A549 (cell line): ENCODE data around the gene RABAC1. TPM values are rescaled to one million over a fixed set of nuclear protein-coding genes. Genes with fewer than 3 reads are reported as not detected.

Source experiments
- ATAC-seq, 2 experiments: fragments of 200-7000 bp in 1 of 2; fragments of >200 bp in 1 of 2; cut with Nextera tagmentation in 1 of 2; cut with Tn5 transposase in 1 of 2; 3 replicates each; pipeline versions ENCODE4 v1.8.0 to v1.9.1; 2018 to 2020; ENCODE audit warnings: mild to moderate bottlenecking in 1 of 2, moderate library complexity in 1 of 2
- CTCF ChIA-PET: fragments of 300-600 bp; sonication (Branson Sonifier 250); formaldehyde crosslinking; extraction: SDS; loops from one replicate; lab custom pipeline; 2021; ENCODE audit warnings: antibody characterized with exemption, inconsistent platforms; lab: Yijun Ruan, JAX
- POLR2A ChIA-PET: fragments of 350-600 bp; formaldehyde crosslinking; extraction: SDS; loops from one replicate; lab custom pipeline; 2021; ENCODE audit warnings: antibody characterized with exemption, inconsistent platforms; lab: Yijun Ruan, JAX
- DNase-seq, 2 experiments: peaks; one replicate each; pipeline versions ENCODE4 v3.0.0 to v3.0.0-alpha.2; 2011 to 2016; ENCODE audit warnings: low read depth in 1 of 2, low spot score in 1 of 2
- FAIRE-seq: peaks from 2 replicates; lab custom pipeline; 2011; peaks lifted over from hg19 to GRCh38; lab: Jason Lieb, UNC
- H3K27ac ChIP-seq, 2 experiments: fragments of >200 bp; sonication (Bioruptor Twin); formaldehyde crosslinking; 3 replicates each; pipeline ENCODE4 v1.5.1; 2016 to 2017
- H3K4me1 ChIP-seq: fragments of >200 bp; sonication (Bioruptor Twin); formaldehyde crosslinking; 3 replicates; pipeline ENCODE4 v1.6.1; 2016
- H3K4me2 ChIP-seq: fragments of >200 bp; sonication (Bioruptor Twin); formaldehyde crosslinking; 3 replicates; pipeline ENCODE4 v1.6.1; 2016
- H3K4me3 ChIP-seq: fragments of >200 bp; sonication (Bioruptor Twin); formaldehyde crosslinking; 3 replicates; pipeline ENCODE4 v1.5.1; 2016
- H3K9me3 ChIP-seq: fragments of >200 bp; sonication (Bioruptor Twin); formaldehyde crosslinking; 3 replicates; pipeline ENCODE4 v1.6.1; 2016
- CBX8 ChIP-seq: fragments of 200-600 bp; sonication (generic); IDR thresholded peaks from 2 replicates; pipeline ENCODE4 v1.6.1; 2016
- EHMT2 ChIP-seq: fragments of 200-600 bp; sonication (generic); IDR thresholded peaks from 2 replicates; pipeline ENCODE4 v1.6.1; 2016; ENCODE audit warnings: antibody characterized with exemption, low read depth, mild to moderate bottlenecking, moderate library complexity
- FOXS1 ChIP-seq: fragments of 250-450 bp; sonication (Bioruptor Pico); IDR thresholded peaks from 2 replicates; pipeline ENCODE4 v1.5.0; 2020; ENCODE audit warnings: mild to moderate bottlenecking, moderate library complexity
- GATA3 ChIP-seq: IDR thresholded peaks from 2 replicates; pipeline ENCODE4 v1.6.1; 2012; ENCODE audit warnings: borderline replicate concordance
- HEYL ChIP-seq: fragments of 250-450 bp; sonication (Bioruptor Pico); IDR thresholded peaks from 2 replicates; pipeline ENCODE4 v1.8.0; 2021; ENCODE audit warnings: mild to moderate bottlenecking, moderate library complexity
- HOXA7 ChIP-seq: fragments of 250-450 bp; sonication (Bioruptor Pico); IDR thresholded peaks from 2 replicates; pipeline ENCODE4 v1.5.0; 2020; ENCODE audit warnings: mild to moderate bottlenecking, moderate library complexity
- HOXB5 ChIP-seq: fragments of 250-450 bp; sonication (Bioruptor Pico); IDR thresholded peaks from 2 replicates; pipeline ENCODE4 v1.5.0; 2020; ENCODE audit warnings: mild to moderate bottlenecking, moderate library complexity
- JUN ChIP-seq, 2 experiments: fragments of >200 bp; sonication (Bioruptor Twin); formaldehyde crosslinking; IDR thresholded peaks; 2 replicates in 1 of 2; 3 replicates in 1 of 2; pipeline ENCODE4 v1.6.1; 2016 to 2017
- MYC ChIP-seq: IDR thresholded peaks from 2 replicates; pipeline ENCODE4 v1.6.1; 2012; ENCODE audit warnings: mild to moderate bottlenecking, inconsistent platforms, low read length, improper control_type of control experiment, borderline replicate concordance
- RAD21 ChIP-seq, 2 experiments: fragments of >200 bp in 1 of 2; sonication (Bioruptor Twin) in 1 of 2; formaldehyde crosslinking in 1 of 2; IDR thresholded peaks in 1 of 2; conservative IDR thresholded peaks in 1 of 2; 2 replicates in 1 of 2; 3 replicates in 1 of 2; pipeline ENCODE4 v1.6.1; 2012 to 2018; ENCODE audit warnings: inconsistent platforms in 1 of 2
- RARB ChIP-seq: fragments of 250-450 bp; sonication (Bioruptor Pico); IDR thresholded peaks from 2 replicates; pipeline ENCODE4 v1.8.0; 2021; ENCODE audit warnings: mild to moderate bottlenecking, moderate library complexity
- RNF2 ChIP-seq: fragments of 200-600 bp; sonication (generic); IDR thresholded peaks from 2 replicates; pipeline ENCODE4 v1.6.1; 2016; ENCODE audit warnings: low read depth, mild to moderate bottlenecking, antibody characterized with exemption, moderate library complexity, borderline replicate concordance
- SMC3 ChIP-seq: fragments of >200 bp; sonication (Bioruptor Twin); formaldehyde crosslinking; IDR thresholded peaks from 3 replicates; pipeline ENCODE4 v1.6.1; 2018; ENCODE audit warnings: inconsistent platforms
- SREBF2 ChIP-seq: fragments of 450-650 bp; IDR thresholded peaks from 2 replicates; pipeline ENCODE4 v1.6.1; 2014; ENCODE audit warnings: mild to moderate bottlenecking, moderate library complexity
- ZC3H11A ChIP-seq: fragments of 450-650 bp; IDR thresholded peaks from 2 replicates; pipeline ENCODE4 v1.6.1; 2014; ENCODE audit warnings: antibody characterized with exemption, mild to moderate bottlenecking
- ZSCAN20 ChIP-seq: fragments of 250-450 bp; sonication (Bioruptor Pico); IDR thresholded peaks from 2 replicates; pipeline ENCODE4 v1.8.0; 2022; ENCODE audit warnings: mild to moderate bottlenecking, moderate library complexity
- WGBS: methylation state at CpG from one replicate; pipeline ENCODE4 v1.1.6; 2017; ENCODE audit errors: missing lambda C conversion rate; 5-methylcytosine and 5-hydroxymethylcytosine counted together
- polyA plus RNA-seq, 4 experiments: library from polyadenylated mRNA; depleted of rRNA in 3 of 4; stranded (reverse); fragments of >200 nt; fragmentation: RNase III in 1 of 4; extraction: RNeasy Plus Mini Kit Qiagen cat#74134 plus additional on column Dnase treatment in 1 of 4; gene quantifications; 2 replicates in 3 of 4; 3 replicates in 1 of 4; pipeline ENCODE4 v1.2.3, GENCODE V29; 2011 to 2017
- TF ChIP-seq, protein P1 (sequence below): fragments of 200-600 bp; sonication (generic); IDR thresholded peaks from 2 replicates; pipeline ENCODE4 v1.6.1; 2016; ENCODE audit warnings: antibody characterized with exemption, mild to moderate bottlenecking, moderate library complexity
- TF ChIP-seq, protein P2 (sequence below): IDR thresholded peaks from 2 replicates; pipeline ENCODE4 v1.6.1; 2012; ENCODE audit warnings: low read depth, borderline replicate concordance
- TF ChIP-seq, protein P3 (sequence below): fragments of 450-650 bp; IDR thresholded peaks from 2 replicates; pipeline ENCODE4 v1.6.1; 2014; ENCODE audit warnings: antibody characterized with exemption
- TF ChIP-seq, protein P4 (sequence below): IDR thresholded peaks from 2 replicates; pipeline ENCODE4 v1.6.1; 2012
- TF ChIP-seq, protein P5 (sequence below): fragments of 250-450 bp; sonication (Bioruptor Pico); IDR thresholded peaks from 2 replicates; pipeline ENCODE4 v1.5.0; 2020; ENCODE audit warnings: low read depth, mild to moderate bottlenecking, moderate library complexity
- TF ChIP-seq, protein P6 (sequence below): fragments of >200 bp; sonication (Bioruptor Twin); formaldehyde crosslinking; IDR thresholded peaks from 2 replicates; pipeline ENCODE4 v1.6.1; 2016

The RABAC1 gene
- polyA plus RNA-seq, 2 of the 4 experiments (the other 2 are of a cell fraction), result 117 to 247 TPM

DNA sequence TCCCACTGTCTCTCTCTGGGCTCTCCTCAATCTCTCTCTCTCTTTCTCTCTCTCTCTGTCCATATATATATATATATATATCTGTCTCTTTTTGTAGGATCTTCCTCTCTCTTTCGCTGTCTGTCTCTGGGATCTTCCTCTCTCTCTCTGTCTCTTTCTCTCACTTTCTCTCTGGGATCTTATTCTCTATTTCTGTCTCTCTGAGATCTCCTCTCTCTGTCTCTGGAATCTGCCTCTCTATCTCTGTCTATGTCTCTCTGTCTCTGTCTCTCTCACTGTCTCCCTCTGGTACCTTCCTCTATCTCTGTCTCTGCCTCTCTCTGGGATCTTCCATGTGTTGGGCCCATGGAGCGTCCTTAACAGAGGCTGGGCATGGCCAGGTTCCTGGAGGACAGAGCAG, 31.5 kb upstream of the RABAC1 start:
- DNase-seq, result no peak
- H3K4me3 ChIP-seq, result no peak overlapping the region
- peaks cover 9% of the 10 kb centered on the region; the same call in 1 of the 3 replicates for H3K4me1 ChIP-seq
- H3K9me3 ChIP-seq, result no peaks in the 10 kb centered on the region
- ChIA-PET CTCF (interaction anchor here (1.0 to 14.8 kb wide), 4 partner anchors 12 to 36 kb away, joined by 3 to 344 read pairs (median 3); partner anchors contain the start of gene RABAC1), POLR2A (no interaction called here)
- ATAC-seq, result 0 out of 6 replicates have a peak, but pooled peaks of 1 of the 2 experiments have one; percentile 12
- no peak overlapping the region for H3K27ac ChIP-seq
- WGBS, result 28% methylated on average over 2 of the region's 2 CpGs
- no peak overlapping the region for H3K4me2 ChIP-seq
- TF ChIP-seq SMC3 (no peak), HOXB5 (CRISPR knock-in tag) (no peak), JUN (IDR thresholded peaks at IDR 0.05) (no peak), ZC3H11A (no peak), RARB (CRISPR knock-in tag) (no peak), CBX8 (no peak), RAD21 (conservative IDR thresholded peaks at IDR 0.05 in 1 of 2, IDR thresholded peaks at IDR 0.05 in 1 of 2) (no peak), SREBF2 (no peak), MYC (no peak)
- TF ChIP-seq, protein P1, sequence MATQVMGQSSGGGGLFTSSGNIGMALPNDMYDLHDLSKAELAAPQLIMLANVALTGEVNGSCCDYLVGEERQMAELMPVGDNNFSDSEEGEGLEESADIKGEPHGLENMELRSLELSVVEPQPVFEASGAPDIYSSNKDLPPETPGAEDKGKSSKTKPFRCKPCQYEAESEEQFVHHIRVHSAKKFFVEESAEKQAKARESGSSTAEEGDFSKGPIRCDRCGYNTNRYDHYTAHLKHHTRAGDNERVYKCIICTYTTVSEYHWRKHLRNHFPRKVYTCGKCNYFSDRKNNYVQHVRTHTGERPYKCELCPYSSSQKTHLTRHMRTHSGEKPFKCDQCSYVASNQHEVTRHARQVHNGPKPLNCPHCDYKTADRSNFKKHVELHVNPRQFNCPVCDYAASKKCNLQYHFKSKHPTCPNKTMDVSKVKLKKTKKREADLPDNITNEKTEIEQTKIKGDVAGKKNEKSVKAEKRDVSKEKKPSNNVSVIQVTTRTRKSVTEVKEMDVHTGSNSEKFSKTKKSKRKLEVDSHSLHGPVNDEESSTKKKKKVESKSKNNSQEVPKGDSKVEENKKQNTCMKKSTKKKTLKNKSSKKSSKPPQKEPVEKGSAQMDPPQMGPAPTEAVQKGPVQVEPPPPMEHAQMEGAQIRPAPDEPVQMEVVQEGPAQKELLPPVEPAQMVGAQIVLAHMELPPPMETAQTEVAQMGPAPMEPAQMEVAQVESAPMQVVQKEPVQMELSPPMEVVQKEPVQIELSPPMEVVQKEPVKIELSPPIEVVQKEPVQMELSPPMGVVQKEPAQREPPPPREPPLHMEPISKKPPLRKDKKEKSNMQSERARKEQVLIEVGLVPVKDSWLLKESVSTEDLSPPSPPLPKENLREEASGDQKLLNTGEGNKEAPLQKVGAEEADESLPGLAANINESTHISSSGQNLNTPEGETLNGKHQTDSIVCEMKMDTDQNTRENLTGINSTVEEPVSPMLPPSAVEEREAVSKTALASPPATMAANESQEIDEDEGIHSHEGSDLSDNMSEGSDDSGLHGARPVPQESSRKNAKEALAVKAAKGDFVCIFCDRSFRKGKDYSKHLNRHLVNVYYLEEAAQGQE, result no peak
- TF ChIP-seq, protein P2, sequence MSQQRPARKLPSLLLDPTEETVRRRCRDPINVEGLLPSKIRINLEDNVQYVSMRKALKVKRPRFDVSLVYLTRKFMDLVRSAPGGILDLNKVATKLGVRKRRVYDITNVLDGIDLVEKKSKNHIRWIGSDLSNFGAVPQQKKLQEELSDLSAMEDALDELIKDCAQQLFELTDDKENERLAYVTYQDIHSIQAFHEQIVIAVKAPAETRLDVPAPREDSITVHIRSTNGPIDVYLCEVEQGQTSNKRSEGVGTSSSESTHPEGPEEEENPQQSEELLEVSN, result no peak
- TF ChIP-seq, protein P3, sequence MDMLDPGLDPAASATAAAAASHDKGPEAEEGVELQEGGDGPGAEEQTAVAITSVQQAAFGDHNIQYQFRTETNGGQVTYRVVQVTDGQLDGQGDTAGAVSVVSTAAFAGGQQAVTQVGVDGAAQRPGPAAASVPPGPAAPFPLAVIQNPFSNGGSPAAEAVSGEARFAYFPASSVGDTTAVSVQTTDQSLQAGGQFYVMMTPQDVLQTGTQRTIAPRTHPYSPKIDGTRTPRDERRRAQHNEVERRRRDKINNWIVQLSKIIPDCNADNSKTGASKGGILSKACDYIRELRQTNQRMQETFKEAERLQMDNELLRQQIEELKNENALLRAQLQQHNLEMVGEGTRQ, result no peak
- no peak for FAIRE-seq

DNA sequence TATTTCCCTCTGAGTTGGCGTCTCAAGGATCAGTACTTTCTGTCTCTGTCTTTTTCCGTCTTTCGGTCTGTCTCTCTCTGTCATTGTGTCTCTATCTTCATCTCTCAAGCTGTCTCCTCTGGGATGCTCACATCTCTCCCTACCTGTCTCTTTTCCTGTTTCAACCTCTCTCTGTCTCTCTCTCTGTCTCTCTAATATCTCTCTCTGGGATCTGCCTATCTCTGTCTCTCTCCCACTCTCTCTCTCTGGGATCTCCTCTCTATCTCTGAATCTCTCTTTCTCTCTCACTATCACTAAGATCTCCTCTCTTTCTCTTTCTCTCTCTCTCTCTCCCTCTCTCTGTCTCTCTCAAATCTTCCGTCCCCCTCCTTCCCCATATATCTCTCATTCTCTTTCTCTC, 30.9 kb upstream of the RABAC1 start:
- ChIA-PET POLR2A (no interaction called here), CTCF (interaction anchor here (2.5 kb wide), 1 partner anchor 32 kb away, joined by 7 read pairs; no protein-coding TSS in a partner anchor)
- Histone ChIP-seq H3K9me3 (no peaks in the 10 kb centered on the region), H3K4me1 (peaks cover 9% of the 10 kb centered on the region; the same call in 1 of the 3 replicates), H3K4me3 (no peak overlapping the region), H3K27ac (no peak overlapping the region), H3K4me2 (no peak overlapping the region)
- FAIRE-seq (no peak), DNase-seq (no peak), ATAC-seq (no peak)
- TF ChIP-seq GATA3, result no peak
- no peak for TF ChIP-seq ZSCAN20 (CRISPR knock-in tag)
- no peak for TF ChIP-seq EHMT2
- TF ChIP-seq FOXS1 (CRISPR knock-in tag), result no peak
- TF ChIP-seq RNF2, result no peak
- no peak for TF ChIP-seq HOXA7 (CRISPR knock-in tag)
- TF ChIP-seq, protein P4, sequence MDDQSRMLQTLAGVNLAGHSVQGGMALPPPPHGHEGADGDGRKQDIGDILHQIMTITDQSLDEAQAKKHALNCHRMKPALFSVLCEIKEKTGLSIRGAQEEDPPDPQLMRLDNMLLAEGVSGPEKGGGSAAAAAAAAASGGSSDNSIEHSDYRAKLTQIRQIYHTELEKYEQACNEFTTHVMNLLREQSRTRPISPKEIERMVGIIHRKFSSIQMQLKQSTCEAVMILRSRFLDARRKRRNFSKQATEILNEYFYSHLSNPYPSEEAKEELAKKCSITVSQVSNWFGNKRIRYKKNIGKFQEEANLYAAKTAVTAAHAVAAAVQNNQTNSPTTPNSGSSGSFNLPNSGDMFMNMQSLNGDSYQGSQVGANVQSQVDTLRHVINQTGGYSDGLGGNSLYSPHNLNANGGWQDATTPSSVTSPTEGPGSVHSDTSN, result no peak
- TF ChIP-seq HEYL (CRISPR knock-in tag), result no peak
- TF ChIP-seq, protein P5, sequence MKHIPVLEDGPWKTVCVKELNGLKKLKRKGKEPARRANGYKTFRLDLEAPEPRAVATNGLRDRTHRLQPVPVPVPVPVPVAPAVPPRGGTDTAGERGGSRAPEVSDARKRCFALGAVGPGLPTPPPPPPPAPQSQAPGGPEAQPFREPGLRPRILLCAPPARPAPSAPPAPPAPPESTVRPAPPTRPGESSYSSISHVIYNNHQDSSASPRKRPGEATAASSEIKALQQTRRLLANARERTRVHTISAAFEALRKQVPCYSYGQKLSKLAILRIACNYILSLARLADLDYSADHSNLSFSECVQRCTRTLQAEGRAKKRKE (CRISPR knock-in tag), result no peak
- no peak for TF ChIP-seq SREBF2
- TF ChIP-seq JUN (IDR thresholded peaks at IDR 0.05), result no peak
- TF ChIP-seq, protein P6, sequence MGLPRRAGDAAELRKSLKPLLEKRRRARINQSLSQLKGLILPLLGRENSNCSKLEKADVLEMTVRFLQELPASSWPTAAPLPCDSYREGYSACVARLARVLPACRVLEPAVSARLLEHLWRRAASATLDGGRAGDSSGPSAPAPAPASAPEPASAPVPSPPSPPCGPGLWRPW, result no peak
- 72% methylated on average over 4 of the region's 4 CpGs for WGBS
